HG03342 (cell line): ENCODE data around the gene EDN2.

Experiments used
- ATAC-seq: cut with Tn5 transposase; IDR thresholded peaks from one replicate; pipeline ENCODE4 v1.9.1; 2021; ENCODE audit warnings: mild to moderate bottlenecking, moderate library complexity; ENCODE audit not compliant: unreplicated experiment

The EDN2 gene

DNA sequence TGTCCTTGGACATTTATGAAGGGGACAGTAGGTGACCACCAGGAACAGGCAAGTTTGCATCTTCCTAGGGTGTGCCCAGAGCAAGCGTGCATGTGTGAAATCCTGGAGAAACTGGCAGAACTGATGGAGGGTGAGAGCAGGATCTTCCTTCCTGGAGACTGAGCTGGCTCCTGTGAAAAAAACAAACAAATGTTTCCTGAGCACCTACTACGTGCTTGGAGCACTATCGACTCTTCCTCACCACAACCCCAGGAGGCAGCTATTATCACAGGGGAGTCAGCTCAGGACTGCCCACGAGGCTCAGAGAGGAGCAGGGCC, 1.5 kb upstream of the EDN2 start:
- no peak for ATAC-seq

DNA sequence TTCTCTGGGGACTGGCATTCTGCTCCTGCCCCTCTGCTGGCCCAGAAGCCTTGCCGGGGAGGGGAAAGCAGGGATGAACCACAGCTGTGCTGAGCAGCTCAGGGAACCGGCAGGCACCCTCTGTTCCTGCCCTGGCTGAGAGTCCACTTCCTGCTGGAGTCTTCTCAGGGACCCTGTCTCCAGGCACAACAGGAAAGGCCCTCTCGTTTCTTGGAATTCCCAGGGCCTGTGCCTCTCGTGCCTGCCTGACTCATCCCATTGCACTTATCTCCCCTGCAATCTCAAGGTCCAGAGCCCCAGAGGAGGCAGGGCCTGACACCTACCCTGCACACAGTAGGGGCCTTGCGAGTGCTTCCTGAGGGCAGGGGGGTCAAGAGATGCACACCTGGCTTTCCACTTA, 1.1 kb upstream of the EDN2 start:
- no peak for ATAC-seq

DNA sequence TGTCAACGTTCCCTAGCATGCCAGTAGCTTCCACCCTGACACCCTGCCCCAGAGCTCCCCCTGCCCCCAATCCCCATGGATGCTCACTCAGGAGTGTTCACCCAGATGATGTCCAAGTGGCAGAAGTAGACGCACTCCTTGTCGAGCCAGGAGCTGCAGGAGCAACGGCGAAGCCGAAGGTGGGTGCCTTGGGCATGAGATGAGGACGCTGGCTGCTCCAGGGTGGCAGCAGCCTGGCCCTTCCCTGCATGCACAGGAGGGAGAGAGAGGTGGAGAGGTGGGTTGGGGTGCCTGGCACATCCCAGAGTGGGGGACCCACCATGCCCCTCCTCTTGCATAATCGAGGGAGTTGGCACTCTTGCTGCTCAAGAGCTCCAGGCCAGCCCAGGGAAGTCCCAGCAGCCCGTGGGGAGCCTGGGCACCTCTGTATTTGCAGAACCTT, 502 bp downstream of the EDN2 start:
- ATAC-seq = no peak

DNA sequence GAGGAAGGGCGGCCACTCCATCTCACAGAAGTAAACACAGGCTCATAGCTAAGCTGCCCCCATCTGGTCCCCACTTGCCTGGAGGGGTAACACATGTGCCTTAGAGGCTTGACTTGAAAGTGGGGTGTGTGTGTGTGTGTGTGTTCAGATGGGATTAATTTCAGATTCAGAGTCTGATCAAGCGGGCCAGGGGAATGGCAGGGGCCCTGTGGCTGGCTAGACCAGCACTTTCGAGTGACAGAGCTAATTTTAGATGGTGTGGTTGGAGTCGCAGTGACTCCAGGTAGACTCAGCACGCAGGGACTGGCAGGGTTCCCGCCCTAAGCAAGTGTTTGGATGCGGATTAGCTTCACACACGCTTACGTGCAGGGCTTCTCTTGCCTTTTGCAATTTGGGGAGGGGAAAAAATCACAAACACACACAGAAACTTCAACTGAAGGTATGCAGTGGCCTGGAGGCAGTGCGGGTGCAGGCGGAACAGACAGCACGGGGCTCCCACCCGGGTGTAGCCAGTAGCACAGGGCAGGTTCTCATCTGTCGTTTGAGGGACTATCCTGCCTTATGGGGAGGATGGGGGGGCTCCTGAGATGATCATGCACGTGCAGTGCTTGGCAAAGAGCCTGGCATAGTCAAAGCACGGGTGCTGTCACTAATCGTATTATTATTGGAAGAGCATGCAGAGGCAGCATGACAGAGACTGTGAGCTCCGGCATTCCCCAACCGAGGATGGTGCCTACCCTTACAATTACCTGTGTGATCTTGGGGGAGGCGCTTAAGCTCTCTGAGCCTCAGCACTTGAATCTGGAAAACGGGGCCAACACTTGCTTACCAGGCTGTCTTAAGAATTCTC, 1.3 kb downstream of the EDN2 start:
- no peak for ATAC-seq

DNA sequence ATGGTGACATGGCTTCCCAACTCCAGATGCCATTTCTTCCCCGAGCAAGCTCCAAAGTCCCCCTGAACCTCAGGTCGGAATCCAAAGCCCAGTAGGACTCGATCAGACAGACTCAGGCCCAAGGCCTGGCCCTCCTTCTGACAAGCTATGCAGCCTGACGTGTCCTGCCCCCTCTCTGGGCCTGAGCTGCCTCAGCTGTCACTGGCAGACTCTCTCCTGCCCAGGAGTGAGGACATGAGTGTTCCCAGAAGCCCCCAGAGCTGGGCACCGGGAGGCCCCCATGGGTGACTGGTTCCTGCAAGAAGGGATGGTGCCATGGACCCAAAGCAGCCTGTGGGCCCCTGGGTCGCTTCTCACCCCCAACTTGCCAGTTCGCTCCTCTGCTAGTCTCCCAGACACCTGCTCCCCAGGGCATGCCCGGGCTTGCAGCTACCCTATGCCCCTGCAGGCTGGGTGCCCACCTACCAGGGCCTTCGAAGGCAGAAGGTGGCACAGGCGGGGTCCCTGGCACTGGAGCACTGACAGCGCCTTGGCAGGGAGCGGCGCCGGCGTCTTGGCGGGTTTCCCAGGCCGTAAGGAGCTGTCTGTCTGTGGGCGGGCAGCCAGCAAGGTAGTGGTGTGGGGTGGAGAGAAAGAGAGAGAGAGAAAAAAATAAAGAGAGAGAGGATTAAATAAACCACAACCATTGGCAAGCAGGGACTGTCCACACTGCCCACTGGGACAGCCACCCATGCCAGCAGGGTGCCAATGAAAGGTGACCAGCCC, 2.3 kb downstream of the EDN2 start:
- ATAC-seq = no peak

DNA sequence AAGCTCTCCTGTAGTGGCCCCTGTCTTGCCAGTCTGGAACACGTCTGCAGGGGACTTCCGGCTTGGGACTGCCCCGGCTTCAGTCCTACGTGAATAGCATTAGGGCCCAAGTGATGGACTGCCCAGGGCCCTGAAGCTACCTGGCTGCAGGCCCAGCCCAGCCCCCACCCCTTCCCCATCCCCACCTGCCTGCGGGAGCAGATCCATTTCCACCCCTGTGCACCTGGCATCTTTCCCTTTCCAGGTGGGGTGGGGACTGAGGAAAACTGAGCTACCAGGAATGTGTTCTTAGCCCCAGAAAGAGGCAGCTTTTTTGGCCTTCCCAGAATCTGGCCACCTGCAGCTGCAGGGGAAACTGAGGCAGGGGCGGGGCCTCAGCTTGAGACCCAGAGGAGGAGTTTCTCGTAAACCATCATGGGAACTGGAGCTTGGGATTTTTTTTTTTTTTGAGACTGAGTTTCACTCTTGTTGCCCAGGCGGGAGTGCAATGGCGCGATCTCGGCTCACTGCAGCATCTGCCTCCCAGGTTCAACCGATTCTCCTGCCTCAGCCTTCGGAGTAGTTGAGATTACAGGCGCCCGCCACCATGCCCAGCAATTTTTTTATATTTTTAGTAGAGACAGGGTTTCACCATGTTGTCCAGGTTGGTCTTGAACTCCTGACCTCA, 3.2 kb downstream of the EDN2 start:
- no peak for ATAC-seq

DNA sequence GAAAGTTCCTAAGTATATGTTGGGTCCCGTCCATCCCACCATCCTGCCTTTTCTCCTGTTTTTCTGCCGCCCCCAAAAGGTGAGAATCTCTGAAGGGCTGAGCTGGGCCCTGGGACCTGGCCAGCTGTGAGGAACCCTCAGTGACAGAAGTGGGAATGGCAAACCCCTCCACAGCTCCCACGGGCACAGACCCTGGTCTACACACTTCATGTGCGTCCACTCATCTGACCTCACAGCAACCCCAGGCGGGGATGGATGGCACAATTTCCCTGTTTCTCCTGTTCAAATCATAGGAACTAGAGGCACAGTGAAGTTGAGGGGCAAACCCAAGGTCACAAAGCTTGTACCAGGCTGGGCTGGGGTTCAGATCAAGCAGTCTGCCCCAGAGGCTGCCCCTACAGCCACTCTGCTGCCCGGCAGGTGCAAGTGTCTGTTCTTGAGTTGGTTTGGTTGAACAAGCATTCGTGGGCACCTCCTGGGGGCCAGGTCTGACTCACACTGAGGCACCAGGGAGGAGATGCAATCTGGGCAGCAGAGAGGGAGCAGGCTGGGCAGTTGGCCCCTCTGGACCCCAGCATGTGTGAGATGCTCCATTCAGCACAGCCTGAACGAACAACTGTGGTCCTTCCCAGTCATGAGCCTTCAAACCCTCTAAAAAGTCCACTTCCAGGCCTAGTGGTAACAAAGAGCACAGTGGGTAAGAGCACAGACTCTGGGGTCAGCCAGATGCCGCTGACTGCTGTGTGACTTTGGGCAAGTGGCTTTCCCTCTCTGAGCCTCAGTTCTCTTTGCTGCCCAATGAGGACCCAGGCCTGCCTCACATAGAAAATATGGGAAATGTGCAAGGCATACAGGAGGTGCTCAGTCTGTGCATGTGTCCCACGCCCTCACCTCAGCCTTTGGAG, 4.0 kb downstream of the EDN2 start:
- ATAC-seq = no peak

DNA sequence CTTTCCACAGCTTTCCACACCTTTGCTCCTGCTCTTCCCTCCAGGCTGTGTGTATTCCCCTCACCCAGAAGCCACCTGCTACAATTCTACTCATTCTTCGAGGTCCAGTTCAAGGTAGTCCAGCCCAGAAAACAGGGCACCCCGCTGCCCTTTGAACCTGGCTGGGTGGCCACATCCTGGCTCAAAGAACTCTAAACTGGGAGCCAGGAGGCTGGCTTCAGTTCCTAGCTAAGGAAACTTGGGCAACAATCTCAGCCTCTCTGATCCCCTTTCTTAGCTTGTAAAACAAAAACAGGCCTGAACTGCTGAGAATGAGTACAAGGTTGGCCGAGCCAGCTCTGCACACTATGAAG, 4.7 kb downstream of the EDN2 start:
- no peak for ATAC-seq

DNA sequence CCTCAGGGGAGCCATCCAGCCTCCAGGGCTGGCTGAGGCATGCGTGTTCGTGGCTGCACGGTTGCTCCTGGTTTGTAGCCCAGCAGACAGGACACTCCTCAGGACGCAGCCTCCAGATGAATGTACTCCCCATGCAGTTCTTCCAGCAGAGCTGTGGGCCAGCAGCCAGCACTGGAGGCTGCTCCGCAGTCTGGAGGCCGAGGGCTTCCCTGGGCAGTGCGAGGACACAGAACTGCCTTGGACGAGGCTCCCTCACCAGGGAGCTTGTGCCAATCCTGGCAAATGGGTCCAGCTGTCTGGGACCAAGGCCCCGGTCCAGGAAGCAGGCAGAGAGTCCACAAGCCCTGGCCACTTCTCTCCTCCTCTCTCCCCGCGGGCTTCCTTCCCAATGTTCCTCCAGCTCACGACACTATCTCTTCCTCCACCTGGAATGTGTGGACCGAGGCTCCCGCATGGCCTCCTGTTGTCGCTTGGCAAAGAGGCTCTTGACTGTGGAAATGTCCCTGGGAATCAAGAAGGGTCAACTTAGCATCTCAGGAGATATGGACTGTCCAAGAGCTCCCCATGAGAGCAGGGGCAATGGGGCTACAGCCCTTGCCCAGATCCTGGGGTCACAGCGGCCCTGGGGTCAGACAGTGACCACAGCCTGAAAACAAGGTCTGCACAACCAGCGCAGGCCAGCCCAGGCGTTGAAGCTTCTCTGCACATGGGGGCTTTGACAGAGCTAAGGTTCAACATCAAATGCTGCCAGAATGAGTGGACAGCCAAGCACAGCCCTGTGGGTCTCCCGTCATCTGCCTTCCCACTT, 5.3 kb downstream of the EDN2 start:
- no peak for ATAC-seq

DNA sequence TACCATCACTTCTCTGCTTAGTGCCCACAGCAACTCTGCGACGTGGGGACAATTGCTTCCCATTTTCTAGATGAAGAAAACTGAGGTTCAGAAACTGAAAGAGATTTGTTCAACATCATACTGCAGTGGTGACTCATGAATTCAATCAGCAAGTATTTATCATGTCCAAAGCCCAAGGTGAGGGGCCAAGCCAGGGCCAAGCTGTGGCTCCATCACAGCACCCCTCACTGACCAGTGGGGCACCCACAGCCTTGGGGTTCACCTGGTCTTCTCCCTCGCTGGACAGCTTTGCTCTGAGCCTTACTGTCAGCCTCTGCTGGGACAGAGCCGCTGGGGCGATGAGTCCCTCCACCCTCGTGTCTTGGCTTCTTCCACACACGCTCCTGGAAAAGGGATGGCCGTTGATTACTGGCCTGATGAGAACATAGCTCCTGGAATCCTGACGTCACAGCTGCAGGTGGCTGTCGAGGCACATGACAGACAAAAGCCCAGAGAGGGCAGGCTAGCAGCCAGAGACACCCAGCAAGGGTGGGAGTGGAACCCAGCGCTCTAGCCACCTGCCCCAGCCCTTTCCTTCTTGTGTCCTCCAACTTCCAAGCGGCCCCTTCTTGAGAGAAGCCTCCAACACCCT, 6.2 kb downstream of the EDN2 start:
- ATAC-seq = no peak

DNA sequence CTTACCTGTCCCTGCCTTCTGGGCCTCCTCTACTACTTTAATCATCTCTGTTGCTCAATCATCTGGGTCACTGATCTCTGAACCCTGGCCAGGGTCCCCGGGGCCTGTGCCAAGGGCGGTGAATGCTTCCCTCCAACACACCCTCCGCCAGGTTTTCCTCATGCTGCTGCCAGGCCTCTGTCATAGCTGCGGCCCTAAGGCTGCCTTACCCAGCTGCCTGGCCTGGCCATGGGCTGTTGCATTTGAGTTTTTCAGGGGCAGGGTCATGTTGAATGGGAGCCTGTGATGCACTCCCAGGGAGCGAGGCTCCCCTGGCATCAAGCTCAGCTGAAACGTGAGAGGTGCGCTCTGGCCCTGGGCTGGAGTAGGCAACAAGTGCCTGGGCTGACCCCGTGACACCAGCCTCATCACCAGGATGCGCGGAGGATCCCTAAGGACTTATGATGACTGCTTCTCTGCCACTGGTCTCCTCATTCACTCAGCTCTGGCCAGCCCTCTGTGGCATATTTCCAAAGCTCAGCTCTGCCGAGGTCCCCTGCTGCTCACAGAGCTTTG, 7.6 kb downstream of the EDN2 start:
- ATAC-seq = no peak

DNA sequence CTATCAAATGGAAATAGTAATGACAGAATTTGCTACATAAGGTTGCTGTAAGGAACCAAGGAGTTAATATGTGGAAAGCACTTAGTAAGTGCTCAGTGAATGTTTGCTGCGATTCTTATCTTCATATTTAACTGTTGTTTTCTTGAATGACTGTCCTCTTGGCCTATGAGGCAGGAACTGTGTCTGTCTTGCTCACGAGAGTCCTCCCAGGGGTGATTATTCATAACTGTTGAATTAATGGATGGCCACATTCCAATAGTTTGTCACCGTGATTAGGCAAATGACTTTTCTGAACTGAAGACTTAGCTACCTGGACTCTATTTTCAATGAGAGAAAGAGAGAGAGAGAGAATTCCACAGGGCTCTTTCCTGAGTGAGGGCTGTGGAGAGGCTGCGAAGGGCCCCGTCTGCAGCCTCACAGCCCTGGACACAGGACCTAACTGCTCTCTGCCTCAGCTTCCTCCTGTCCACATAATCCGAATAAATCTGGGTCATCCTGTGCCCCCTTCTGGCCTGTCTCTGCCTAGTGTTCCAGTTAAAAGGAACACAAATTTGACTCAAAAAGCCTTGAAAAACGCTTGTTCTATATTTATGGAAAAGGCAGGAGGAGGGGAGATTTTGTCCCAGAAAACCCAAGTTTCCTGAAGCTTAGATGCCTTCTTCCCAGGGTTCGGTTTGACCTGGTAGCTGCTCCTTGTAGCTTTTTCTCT, 8.5 kb downstream of the EDN2 start:
- ATAC-seq = no peak

DNA sequence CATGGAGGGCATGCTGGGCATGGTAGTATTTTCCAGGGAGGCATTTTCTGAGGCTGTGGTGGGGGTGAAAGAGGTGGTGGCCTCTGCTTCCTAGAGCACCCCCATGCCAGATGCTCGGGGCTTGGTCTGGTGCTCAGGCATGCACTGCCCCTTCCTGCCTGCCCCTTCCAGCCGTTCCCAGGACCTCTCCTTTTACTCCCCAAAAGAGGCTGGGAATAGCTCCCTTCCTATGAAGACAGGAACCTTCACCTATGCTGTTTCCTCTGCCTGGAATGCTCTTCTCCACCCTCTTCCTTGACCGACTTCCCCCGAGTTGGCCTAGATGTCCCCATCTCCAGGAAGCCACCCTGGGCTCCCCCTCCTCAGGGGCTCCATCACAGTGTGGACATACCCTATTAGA, 9.1 kb downstream of the EDN2 start:
- ATAC-seq = no peak

DNA sequence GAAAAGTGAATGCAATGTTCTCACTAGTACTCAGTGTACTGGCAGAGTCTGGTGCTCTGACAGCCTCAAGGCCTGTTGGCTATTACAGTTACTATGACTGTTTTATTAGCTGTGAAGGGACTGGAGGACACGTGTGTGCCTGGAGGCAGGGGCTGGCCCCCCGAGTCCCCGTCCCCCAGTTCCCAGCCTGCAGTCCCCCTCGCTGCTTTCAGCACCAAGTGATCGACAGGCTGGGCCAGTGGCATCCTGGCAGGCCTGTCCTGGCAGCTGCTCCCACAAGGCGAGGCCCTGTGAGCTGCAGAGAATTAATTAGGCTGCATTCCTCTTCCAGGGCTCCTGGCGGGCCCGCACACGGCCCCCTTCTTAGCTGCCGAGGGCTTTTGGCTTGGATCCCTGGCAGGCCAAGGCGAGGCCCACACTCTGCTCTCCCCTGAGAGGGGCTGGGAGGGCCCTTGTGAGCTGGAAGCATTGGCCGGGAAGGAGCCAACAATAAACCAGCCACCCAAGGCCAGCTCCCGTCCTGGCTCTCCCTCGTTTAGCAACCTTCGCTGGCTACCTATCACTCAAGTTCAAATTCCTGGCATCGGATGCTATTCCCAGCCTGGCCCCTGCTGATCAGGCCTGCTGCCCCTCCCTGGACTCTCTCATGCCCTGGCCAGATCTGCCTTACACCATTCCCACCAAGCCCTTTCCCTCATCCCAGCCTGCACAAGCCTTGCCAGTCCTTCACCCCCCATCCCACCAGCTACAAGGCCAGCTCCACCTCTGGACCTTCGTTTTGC, 9.8 kb downstream of the EDN2 start:
- no peak for ATAC-seq

DNA sequence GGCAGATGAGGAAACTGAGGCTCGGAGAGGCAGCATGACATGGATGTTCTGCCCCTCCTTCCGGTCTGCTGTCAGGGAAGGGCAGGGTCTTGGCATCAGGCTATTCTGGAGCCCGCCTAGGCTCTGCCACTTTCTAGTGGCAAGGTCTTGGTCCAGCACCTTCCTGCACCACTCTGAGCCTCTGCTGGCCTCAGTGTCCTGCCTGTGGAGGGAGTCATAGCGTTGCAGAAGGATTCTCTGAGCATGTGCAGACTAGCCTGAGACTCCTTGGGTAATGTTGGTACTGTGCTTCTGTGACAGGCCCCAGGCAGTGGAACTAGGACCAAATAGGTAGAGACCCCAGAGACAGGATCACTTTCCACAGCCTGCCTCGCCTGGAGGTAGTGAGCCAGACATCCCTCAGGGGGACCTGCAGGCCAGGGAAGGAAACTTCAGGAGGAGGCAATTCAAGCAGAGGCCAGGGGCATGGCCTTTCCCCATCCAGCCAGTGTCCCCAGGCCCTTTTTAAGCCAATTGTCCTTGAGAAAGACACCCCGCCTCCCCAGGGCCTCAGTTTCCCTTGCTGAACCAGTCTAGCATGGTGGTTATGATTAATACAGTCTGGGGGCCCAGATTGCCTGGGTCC, 10.6 kb downstream of the EDN2 start:
- no peak for ATAC-seq

DNA sequence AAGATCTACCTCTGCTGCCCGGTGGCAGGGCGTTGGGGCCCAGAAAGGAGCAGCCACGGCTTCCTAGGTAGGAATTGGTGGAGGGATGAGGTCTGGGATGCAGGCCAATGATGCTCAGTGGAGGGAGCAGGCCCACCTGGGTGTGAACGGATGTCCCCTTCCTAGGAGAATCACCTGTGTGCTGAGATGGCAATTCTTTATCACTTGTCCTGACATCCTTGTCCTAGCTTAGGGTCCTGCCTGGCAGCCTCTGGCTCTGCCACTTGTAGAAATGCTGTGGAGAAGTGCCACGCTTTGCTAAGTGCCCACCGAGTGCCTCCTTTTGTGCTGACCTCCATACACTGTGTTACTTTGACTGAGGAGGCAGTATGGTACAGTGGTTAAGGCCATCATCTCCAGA, 12.8 kb downstream of the EDN2 start:
- no peak for ATAC-seq

DNA sequence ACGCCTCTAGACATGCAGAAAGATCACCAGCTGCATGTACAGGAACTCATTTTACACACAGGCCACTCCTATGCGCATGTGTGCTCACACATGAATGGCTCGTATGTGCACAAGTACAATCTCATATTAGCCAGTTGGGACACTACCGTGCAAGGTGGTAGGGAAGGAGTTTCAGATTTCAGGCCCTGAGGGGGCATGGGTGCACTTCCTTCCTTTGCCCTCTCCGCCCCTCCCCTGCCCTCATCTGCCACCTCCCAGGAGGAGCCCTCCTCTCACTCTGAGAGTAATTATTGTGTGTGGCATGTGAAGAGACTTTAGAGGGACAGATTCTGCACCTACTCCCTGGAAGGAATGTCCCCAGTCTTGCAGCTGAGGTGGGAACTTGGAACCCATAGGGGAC, 14.8 kb downstream of the EDN2 start:
- no peak for ATAC-seq
